Right atrium auricular region (tissue), 2 donors: ENCODE data around the gene SLC29A2. TPM values are rescaled to one million over a fixed set of nuclear protein-coding genes. Genes with fewer than 3 reads are reported as not detected.
"Not testable (repeated sequence)": the region's sequence is repeated elsewhere in the genome, so short reads cannot be mapped to it uniquely, and the experiment has no call there.

Experiments used
- DNase-seq: peaks from one replicate; pipeline ENCODE4 v3.0.0-alpha.2; 2019; ENCODE audit warnings: low spot score
- H3K27ac ChIP-seq, 2 donors: fragments of 200-600 bp; sonication (generic); 1 replicate in 1 of 2; 2 replicates in 1 of 2; pipeline ENCODE4 v1.5.1; 2016 to 2019
- H3K27me3 ChIP-seq, 2 donors: fragments of 200-600 bp; sonication (generic); one replicate each; pipeline versions ENCODE4 v1.5.1 to v1.6.0; 2017 to 2019
- H3K36me3 ChIP-seq: fragments of 200-600 bp; sonication (generic); one replicate; pipeline ENCODE4 v1.5.1; 2016
- H3K4me1 ChIP-seq, 2 donors: fragments of 200-600 bp; sonication (generic); one replicate each; pipeline versions ENCODE4 v1.5.1 to v1.6.0; 2017 to 2019
- H3K4me3 ChIP-seq, 2 donors: fragments of 200-600 bp; sonication (generic); 1 replicate in 1 of 2; 2 replicates in 1 of 2; pipeline ENCODE4 v1.5.1; 2017 to 2019; ENCODE audit warnings: mild to moderate bottlenecking in 1 of 2, moderate library complexity in 1 of 2
- H3K9me3 ChIP-seq, 2 donors: fragments of 200-600 bp; sonication (generic); one replicate each; pipeline ENCODE4 v1.5.1; 2019
- CTCF ChIP-seq, 2 donors: fragments of 200-600 bp; sonication (generic); IDR thresholded peaks; one replicate each; pipeline ENCODE4 v1.5.1; 2019; ENCODE audit warnings: antibody characterized with exemption in 2 of 2
- total RNA-seq, 2 donors: library from RNA; depleted of rRNA; stranded (reverse); fragments of >200 nt; gene quantifications; one replicate each; pipeline ENCODE4 v1.1.0, GENCODE V29; 2016

Gene SLC29A2
- total RNA-seq, 2 donors from 2014 or later = 16.9 to 19.9 TPM

- H3K36me3 ChIP-seq = no peaks in the 10 kb centered on the region
- no peak for TF ChIP-seq CTCF (IDR thresholded peaks at IDR 0.05)
- no peaks in the 10 kb centered on the region for H3K27me3 ChIP-seq
- H3K27ac ChIP-seq = no peak overlapping the region
- no peaks in the 10 kb centered on the region for H3K4me1 ChIP-seq
- no peaks in the 10 kb centered on the region for H3K9me3 ChIP-seq
- no peak for DNase-seq
- no peak overlapping the region for H3K4me3 ChIP-seq
These were observed 19.8 kb upstream of the SLC29A2 start for GRCh38 chr11:66391322-66391721.

DNA sequence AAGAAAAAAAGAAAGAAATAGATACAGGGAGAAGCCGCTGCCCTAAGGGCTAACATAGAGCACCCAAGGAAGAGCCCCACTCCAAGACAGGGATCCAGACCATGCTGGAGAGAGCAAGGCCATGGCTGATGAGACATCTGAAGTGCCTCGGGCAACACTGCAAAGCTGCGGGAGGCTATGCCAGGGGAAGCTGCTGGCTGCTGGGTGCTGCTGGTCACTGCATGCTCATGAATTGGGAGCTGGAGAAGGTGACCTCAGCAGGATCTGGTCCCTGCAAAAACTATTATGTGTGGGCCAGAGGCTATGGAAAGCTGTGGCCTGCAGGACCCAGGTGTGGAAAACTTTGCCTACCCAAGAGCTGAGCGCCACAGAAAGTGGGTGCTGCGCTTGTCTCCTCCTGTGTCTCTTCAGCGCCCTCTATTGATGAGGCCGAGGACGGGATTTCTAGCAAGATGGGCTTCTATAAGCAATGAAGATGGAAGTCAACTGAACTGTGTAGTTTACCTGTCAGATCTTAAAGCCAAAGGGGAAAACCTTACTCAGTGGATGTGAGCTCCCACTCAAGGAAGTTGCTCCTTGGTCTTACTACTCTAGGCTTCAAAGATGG is 17.3 kb upstream of the SLC29A2 start:
- Histone ChIP-seq H3K27me3 (no peaks in the 10 kb centered on the region), H3K27ac (no peak overlapping the region), H3K9me3 (no peaks in the 10 kb centered on the region), H3K4me1 (no peaks in the 10 kb centered on the region), H3K4me3 (no peak overlapping the region), H3K36me3 (no peaks in the 10 kb centered on the region)
- TF ChIP-seq CTCF (IDR thresholded peaks at IDR 0.05) = peak; percentile 63 to 79
- DNase-seq = peak; percentile 72

GRCh38 chr11:66386171-66387069 is 14.9 kb upstream of the SLC29A2 start:
- DNase-seq = peak; percentile 95
- Histone ChIP-seq H3K27ac (peak overlapping the region in 1 of 2 donors; percentile 30), H3K4me1 (no peaks in the 10 kb centered on the region), H3K4me3 (peak overlapping the region in 1 of 2 donors; percentile 37), H3K27me3 (no peaks in the 10 kb centered on the region), H3K9me3 (no peaks in the 10 kb centered on the region), H3K36me3 (no peaks in the 10 kb centered on the region)
- peak; percentile 90 to 94 for TF ChIP-seq CTCF (IDR thresholded peaks at IDR 0.05)

- H3K9me3 ChIP-seq, H3K27me3 ChIP-seq, H3K4me1 ChIP-seq, DNase-seq, H3K36me3 ChIP-seq, H3K27ac ChIP-seq, H3K4me3 ChIP-seq: not testable (repeated sequence)
These were observed 12.8 kb upstream of the SLC29A2 start for GRCh38 chr11:66384316-66384715.

GRCh38 chr11:66380264-66380663 is 8.7 kb upstream of the SLC29A2 start:
- H3K27ac ChIP-seq, H3K4me1 ChIP-seq, H3K27me3 ChIP-seq, H3K9me3 ChIP-seq, H3K36me3 ChIP-seq, H3K4me3 ChIP-seq, DNase-seq: not testable (repeated sequence)

GRCh38 chr11:66373690-66374287 is 2.2 kb upstream of the SLC29A2 start:
- H3K9me3 ChIP-seq, DNase-seq, H3K4me3 ChIP-seq, H3K27me3 ChIP-seq, H3K36me3 ChIP-seq: not testable (repeated sequence)
- H3K4me1 ChIP-seq = peaks cover 0 to 39% of the 10 kb centered on the region in 2 donors
- H3K27ac ChIP-seq = peak overlapping the region; percentile 84 to 93

DNA sequence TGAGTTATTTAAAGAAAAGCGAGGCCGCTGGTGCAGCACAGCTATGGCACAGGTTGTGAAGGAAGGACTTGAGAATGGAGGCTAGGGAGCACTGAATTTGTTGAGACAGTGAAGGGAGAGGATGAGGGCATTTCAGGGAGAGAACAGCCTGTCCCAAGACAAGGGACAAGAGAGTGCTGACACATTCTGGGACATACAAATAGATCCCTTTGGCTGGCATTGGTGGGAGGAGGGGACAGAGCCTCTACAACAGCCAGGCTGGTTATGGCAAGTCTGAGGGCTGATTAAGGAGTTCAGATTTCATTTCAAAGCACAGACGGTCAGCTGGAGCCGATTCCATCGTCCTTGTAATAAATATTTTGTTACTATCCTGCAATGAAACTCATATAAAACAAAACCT is 1.7 kb upstream of the SLC29A2 start:
- Histone ChIP-seq H3K4me3 (no peak overlapping the region), H3K27me3 (no peaks in the 10 kb centered on the region), H3K27ac (peak overlapping the region; percentile 84 to 93), H3K9me3 (no peaks in the 10 kb centered on the region), H3K4me1 (peaks cover 0 to 44% of the 10 kb centered on the region in 2 donors), H3K36me3 (peaks cover 10% of the 10 kb centered on the region)
- DNase-seq = no peak
- TF ChIP-seq CTCF (IDR thresholded peaks at IDR 0.05) = no peak
